Activated T-cell treated with anti-CD3 and anti-CD28 coated beads, Interleukin-2, amount 50 U/mL, for 72 hours (primary cell): ENCODE data around the gene OR2A42. TPM values are rescaled to one million over a fixed set of nuclear protein-coding genes. Genes with fewer than 3 reads are reported as not detected.
A peak's percentile ranks its signal among the peaks of the same experiment; 100 is the strongest.
"Not testable (repeated sequence)": the region's sequence is repeated elsewhere in the genome, so short reads cannot be mapped to it uniquely, and the experiment has no call there.

Experiments used
- ATAC-seq, 2 donors: fragments of 150-1000 bp; cut with Tn5 transposase; replicated peaks in 1 of 2; 2 replicates each; pipeline ENCODE4 v1.10.0; 2021; ENCODE audit warnings: moderate library complexity in 2 of 2, mild to moderate bottlenecking in 1 of 2
- DNase-seq, 2 donors: peaks; one replicate each; pipeline ENCODE4 v3.0.0; 2021 to 2022; ENCODE audit warnings: mixed read lengths in 1 of 2
- H3K27ac Mint-ChIP-seq: one replicate; pipeline ENCODE4 v1.8.0; 2022; ENCODE audit warnings: mild to moderate bottlenecking, moderate library complexity, mixed read lengths
- H3K27me3 Mint-ChIP-seq: one replicate; pipeline ENCODE4 v1.8.0; 2022; ENCODE audit warnings: low read depth, mixed read lengths
- H3K36me3 Mint-ChIP-seq, 2 donors: one replicate each; pipeline ENCODE4 v1.8.0; 2022; ENCODE audit warnings: mixed read lengths in 2 of 2, mild to moderate bottlenecking in 1 of 2; ENCODE audit not compliant: insufficient read depth in 2 of 2
- H3K4me1 Mint-ChIP-seq: one replicate; pipeline ENCODE4 v1.8.0; 2022; ENCODE audit warnings: low read depth, mixed read lengths
- H3K4me3 Mint-ChIP-seq, 2 donors: one replicate each; pipeline ENCODE4 v1.8.0; 2022; ENCODE audit warnings: mild to moderate bottlenecking in 2 of 2, mixed read lengths in 2 of 2, moderate library complexity in 2 of 2
- H3K9me3 Mint-ChIP-seq, 2 donors: one replicate each; pipeline ENCODE4 v1.8.0; 2022; ENCODE audit warnings: mixed read lengths in 2 of 2
- total RNA-seq, 2 donors: library from RNA; stranded (reverse); gene quantifications; one replicate each; pipeline ENCODE4 v1.2.3, GENCODE V29; 2022

OR2A42 gene
- not detected for total RNA-seq

GRCh38 chr7:144239365-144239764 lies at the start of gene OR2A42:
Gene OR2A42 (minus strand): TSS chr7:144239605. CDS start chr7:144232843, 6,762 bp downstream.
- not testable (repeated sequence) for H3K27ac Mint-ChIP-seq, H3K4me3 Mint-ChIP-seq, H3K9me3 Mint-ChIP-seq, H3K4me1 Mint-ChIP-seq, DNase-seq, ATAC-seq, H3K27me3 Mint-ChIP-seq, H3K36me3 Mint-ChIP-seq

GRCh38 chr7:144287171-144287784 lies 47.9 kb upstream of the OR2A42 start:
- not testable (repeated sequence) for DNase-seq, H3K4me1 Mint-ChIP-seq, H3K36me3 Mint-ChIP-seq, H3K9me3 Mint-ChIP-seq, H3K4me3 Mint-ChIP-seq, H3K27ac Mint-ChIP-seq, H3K27me3 Mint-ChIP-seq
- ATAC-seq = peak in 1 of 2 donors; percentile 55

GRCh38 chr7:144283716-144284115 lies 44.3 kb upstream of the OR2A42 start:
- not testable (repeated sequence) for DNase-seq, H3K36me3 Mint-ChIP-seq, H3K27ac Mint-ChIP-seq, H3K9me3 Mint-ChIP-seq, H3K27me3 Mint-ChIP-seq, ATAC-seq, H3K4me1 Mint-ChIP-seq, H3K4me3 Mint-ChIP-seq

GRCh38 chr7:144282490-144282889 lies 43.1 kb upstream of the OR2A42 start:
- not testable (repeated sequence) for H3K4me1 Mint-ChIP-seq, ATAC-seq, H3K27me3 Mint-ChIP-seq, H3K36me3 Mint-ChIP-seq, H3K9me3 Mint-ChIP-seq, DNase-seq, H3K4me3 Mint-ChIP-seq, H3K27ac Mint-ChIP-seq

GRCh38 chr7:144281981-144282380 lies 42.6 kb upstream of the OR2A42 start:
- not testable (repeated sequence) for H3K27me3 Mint-ChIP-seq, H3K4me1 Mint-ChIP-seq, H3K4me3 Mint-ChIP-seq, ATAC-seq, H3K27ac Mint-ChIP-seq, DNase-seq, H3K9me3 Mint-ChIP-seq, H3K36me3 Mint-ChIP-seq

GRCh38 chr7:144280010-144280409 lies 40.6 kb upstream of the OR2A42 start:
- not testable (repeated sequence) for DNase-seq, H3K4me3 Mint-ChIP-seq, H3K36me3 Mint-ChIP-seq, H3K9me3 Mint-ChIP-seq, H3K27ac Mint-ChIP-seq, ATAC-seq, H3K4me1 Mint-ChIP-seq, H3K27me3 Mint-ChIP-seq

- H3K4me3 Mint-ChIP-seq, H3K9me3 Mint-ChIP-seq, H3K4me1 Mint-ChIP-seq, H3K36me3 Mint-ChIP-seq, H3K27ac Mint-ChIP-seq, DNase-seq, ATAC-seq, H3K27me3 Mint-ChIP-seq: not testable (repeated sequence)
Measured at GRCh38 chr7:144275281-144275680, 35.9 kb upstream of the OR2A42 start.

GRCh38 chr7:144269188-144269587 lies 29.8 kb upstream of the OR2A42 start, which contains the start of gene CTAGE8:
Gene CTAGE8 (minus strand): TSS chr7:144269288. CDS start chr7:144269250, 38 bp downstream.
- H3K27ac Mint-ChIP-seq, H3K9me3 Mint-ChIP-seq, H3K36me3 Mint-ChIP-seq, H3K27me3 Mint-ChIP-seq, H3K4me1 Mint-ChIP-seq, DNase-seq, ATAC-seq, H3K4me3 Mint-ChIP-seq: not testable (repeated sequence)

GRCh38 chr7:144264692-144265091 lies 25.3 kb upstream of the OR2A42 start, which contains the start of gene OR2A7:
Gene OR2A7 (minus strand): TSS chr7:144264792. CDS start chr7:144259628, 5,164 bp downstream.
- not testable (repeated sequence) for H3K27me3 Mint-ChIP-seq, ATAC-seq, H3K4me1 Mint-ChIP-seq, H3K4me3 Mint-ChIP-seq, DNase-seq, H3K9me3 Mint-ChIP-seq, H3K27ac Mint-ChIP-seq, H3K36me3 Mint-ChIP-seq

- not testable (repeated sequence) for ATAC-seq, H3K27ac Mint-ChIP-seq, H3K4me1 Mint-ChIP-seq, H3K36me3 Mint-ChIP-seq, H3K4me3 Mint-ChIP-seq, H3K27me3 Mint-ChIP-seq, DNase-seq, H3K9me3 Mint-ChIP-seq
Measured at GRCh38 chr7:144262128-144262527, 22.7 kb upstream of the OR2A42 start.

- H3K27ac Mint-ChIP-seq, H3K4me1 Mint-ChIP-seq, H3K9me3 Mint-ChIP-seq, H3K27me3 Mint-ChIP-seq, H3K4me3 Mint-ChIP-seq, DNase-seq, H3K36me3 Mint-ChIP-seq, ATAC-seq: not testable (repeated sequence)
Measured at GRCh38 chr7:144259067-144259466, 19.7 kb upstream of the OR2A42 start.

- no peak for ATAC-seq
- Mint-ChIP-seq H3K27me3 (no peaks in the 10 kb centered on the region), H3K36me3 (no peaks in the 10 kb centered on the region), H3K27ac (no peak overlapping the region), H3K4me3 (no peak overlapping the region), H3K4me1 (no peaks in the 10 kb centered on the region), H3K9me3 (no peaks in the 10 kb centered on the region)
- DNase-seq = no peak
Measured at GRCh38 chr7:144256112-144256511, 16.7 kb upstream of the OR2A42 start.

GRCh38 chr7:144255471-144255897 lies 16.1 kb upstream of the OR2A42 start:
- Mint-ChIP-seq H3K36me3 (no peaks in the 10 kb centered on the region), H3K9me3 (no peaks in the 10 kb centered on the region), H3K4me3 (no peak overlapping the region), H3K27me3 (no peaks in the 10 kb centered on the region), H3K4me1 (no peaks in the 10 kb centered on the region), H3K27ac (no peak overlapping the region)
- DNase-seq (no peak), ATAC-seq (no peak)

- not testable (repeated sequence) for H3K27ac Mint-ChIP-seq
Measured at GRCh38 chr7:144252307-144252706, 12.9 kb upstream of the OR2A42 start.

More at GRCh38 chr7:144252307-144252706, 12.9 kb upstream of the OR2A42 start:
- ATAC-seq, H3K9me3 Mint-ChIP-seq, H3K4me1 Mint-ChIP-seq, H3K4me3 Mint-ChIP-seq, H3K36me3 Mint-ChIP-seq, DNase-seq, H3K27me3 Mint-ChIP-seq: not testable (repeated sequence)
